K562 (cell line): ENCODE results near the gene WDR62. TPM values are rescaled to one million over a fixed set of nuclear protein-coding genes. Genes with fewer than 3 reads are reported as not detected.

Source experiments
- ATAC-seq: fragments of 200-7000 bp; cut with Tn5 transposase; 3 replicates; pipeline ENCODE4 v1.9.1; 2020; ENCODE audit warnings: moderate library complexity
- BruUV-seq: library from RNA; stranded (reverse); fragments of 400-500 nt; replicated peaks from 2 replicates; lab custom pipeline; 2021; lab: Mats Ljungman, UMichigan
- CTCF ChIA-PET: fragments of 300-600 bp; formaldehyde crosslinking; extraction: SDS; loops from one replicate; lab custom pipeline; 2021; ENCODE audit warnings: low intra/inter-chr PET ratio; lab: Yijun Ruan, JAX
- POLR2A ChIA-PET: fragments of 300-600, 350-650 bp; sonication (Branson Sonifier 250); formaldehyde crosslinking; extraction: SDS; loops from one replicate; lab custom pipeline; 2021; ENCODE audit warnings: antibody characterized with exemption, inconsistent platforms; lab: Yijun Ruan, JAX
- DNase-seq, 4 experiments: peaks; one replicate each; pipeline versions ENCODE4 v3.0.0 to v3.0.0-alpha.2; 2011 to 2018; ENCODE audit warnings: low spot score in 3 of 4, mixed read lengths in 3 of 4; ENCODE audit errors: extremely low read depth in 1 of 4
- FAIRE-seq: peaks from 2 replicates; lab custom pipeline; 2011; peaks lifted over from hg19 to GRCh38; lab: Jason Lieb, UNC
- H2AFZ ChIP-seq: 2 replicates; pipeline ENCODE4 v1.6.0; 2011; ENCODE audit warnings: low read depth, low read length, control low read depth, inconsistent platforms
- H3K27ac ChIP-seq: fragments of 200-600 bp; 3 replicates; pipeline ENCODE4 v1.8.0; 2011; ENCODE audit warnings: low read depth, mild to moderate bottlenecking, control low read depth, inconsistent platforms, low read length, moderate library complexity, mixed read lengths; ENCODE audit errors: extremely low read depth
- H3K27me3 ChIP-seq, 2 experiments: fragments of 300-600 bp in 1 of 2; 2 replicates in 1 of 2; 3 replicates in 1 of 2; pipeline versions ENCODE4 v1.6.0 to v1.8.0; 2011; ENCODE audit warnings: inconsistent platforms in 2 of 2, low read length in 2 of 2, mild to moderate bottlenecking in 1 of 2, mixed read lengths in 1 of 2, moderate library complexity in 1 of 2; ENCODE audit not compliant: control insufficient read depth in 2 of 2, insufficient read depth in 2 of 2
- H3K36me3 ChIP-seq: fragments of 300-600 bp; 3 replicates; pipeline ENCODE4 v1.8.0; 2011; ENCODE audit warnings: mild to moderate bottlenecking, low read length, inconsistent platforms; ENCODE audit not compliant: control insufficient read depth, insufficient read depth
- H3K4me1 ChIP-seq, 2 experiments: fragments of 200-600 bp in 1 of 2; replicated peaks in 1 of 2; 2 replicates in 1 of 2; 3 replicates in 1 of 2; pipeline versions ENCODE4 v1.5.1 to v1.8.0; 2011; ENCODE audit warnings: inconsistent platforms in 2 of 2, low read length in 2 of 2, mild to moderate bottlenecking in 1 of 2, mixed read lengths in 1 of 2, moderate library complexity in 1 of 2; ENCODE audit not compliant: control insufficient read depth in 2 of 2, insufficient read depth in 2 of 2
- H3K4me2 ChIP-seq: 2 replicates; pipeline ENCODE4 v1.6.1; 2011; ENCODE audit warnings: low read length, control low read depth, inconsistent platforms, mixed read lengths; ENCODE audit not compliant: insufficient read depth
- H3K4me3 ChIP-seq: fragments of 200-600 bp; sonication (generic), shearing (Covaris generic); 2 replicates; pipeline ENCODE4 v1.5.1; 2016; ENCODE audit warnings: control low read depth, inconsistent platforms
- H3K79me2 ChIP-seq: fragments of 200-600 bp; 3 replicates; pipeline ENCODE4 v1.8.0; 2011; ENCODE audit warnings: low read length, inconsistent platforms; ENCODE audit not compliant: control insufficient read depth, insufficient read depth
- H3K9ac ChIP-seq, 2 experiments: 2 replicates each; pipeline versions ENCODE4 v1.6.0 to v1.6.1; 2011; ENCODE audit warnings: low read depth in 2 of 2, low read length in 2 of 2, control low read depth in 1 of 2, inconsistent platforms in 1 of 2, mild to moderate bottlenecking in 1 of 2, mixed read lengths in 1 of 2; ENCODE audit not compliant: insufficient read depth in 1 of 2
- H3K9me1 ChIP-seq: one replicate; pipeline ENCODE4 v1.6.0; 2011; ENCODE audit warnings: inconsistent platforms, mild to moderate bottlenecking, low read length, moderate library complexity; ENCODE audit not compliant: control insufficient read depth, insufficient read depth
- H3K9me3 ChIP-seq: replicated peaks from 2 replicates; pipeline ENCODE4 v1.5.1; 2011; ENCODE audit warnings: low read depth, low read length, inconsistent platforms; ENCODE audit not compliant: control insufficient read depth, insufficient read depth
- H4K20me1 ChIP-seq: replicated peaks from 2 replicates; pipeline ENCODE4 v1.6.1; 2011; ENCODE audit warnings: low read length, inconsistent platforms, mixed read lengths; ENCODE audit not compliant: control insufficient read depth, insufficient read depth
- CBFA2T2 ChIP-seq: fragments of 450-650 bp; conservative IDR thresholded peaks from 2 replicates; pipeline ENCODE4 v1.6.1; 2017; ENCODE audit warnings: mild to moderate bottlenecking
- HDAC2 ChIP-seq: fragments of 450-650 bp; IDR thresholded peaks from 2 replicates; pipeline ENCODE4 v1.6.1; 2016; ENCODE audit warnings: mild to moderate bottlenecking
- KDM1A ChIP-seq, 2 experiments: fragments of 450-650 bp; IDR thresholded peaks; 2 replicates each; pipeline ENCODE4 v1.6.1; 2016; ENCODE audit warnings: mild to moderate bottlenecking in 2 of 2
- RBFOX2 ChIP-seq: fragments of 200-400 bp; formaldehyde crosslinking; IDR thresholded peaks from 2 replicates; pipeline ENCODE4 v1.6.1; 2017; ENCODE audit warnings: low read depth, mild to moderate bottlenecking, low read length, moderate library complexity
- TCF3 ChIP-seq: sonication (generic); formaldehyde crosslinking; IDR thresholded peaks from 2 replicates; pipeline ENCODE4 v1.4.0; 2020; ENCODE audit warnings: mild to moderate bottlenecking, missing genetic modification reagents
- ZFP30 ChIP-seq: fragments of 250-450 bp; sonication (Bioruptor Pico); IDR thresholded peaks from 2 replicates; pipeline ENCODE4 v1.8.0; 2022; ENCODE audit warnings: moderate library complexity, mild to moderate bottlenecking, inconsistent platforms, borderline replicate concordance
- ZNF253 ChIP-seq: fragments of 250-450 bp; sonication (Bioruptor Pico); conservative IDR thresholded peaks from 2 replicates; pipeline ENCODE4 v1.6.1; 2021; ENCODE audit warnings: mild to moderate bottlenecking
- WGBS: fragments of 100-300 bp; shearing (Covaris generic); methylation state at CpG from one replicate; pipeline ENCODE4 v1.1.6; 2016; ENCODE audit warnings: low coverage, mixed read lengths; ENCODE audit not compliant: insufficient coverage; ENCODE audit errors: missing lambda C conversion rate; 5-methylcytosine and 5-hydroxymethylcytosine counted together
- in situ Hi-C: fragments of 300-500 bp; cut with MboI; formaldehyde crosslinking; loops from 4 replicates; pipeline ENCODE4 v1.15.0; 2018; ENCODE audit warnings: inconsistent platforms, mixed read lengths
- intact Hi-C: fragments of 100-400 bp; cut with micrococcal nuclease; formaldehyde crosslinking; loops from 2 replicates; pipeline ENCODE4 v1.14.2; 2022
- polyA plus RNA-seq, 8 experiments: library from polyadenylated mRNA; depleted of rRNA in 4 of 8; stranded (reverse) in 5 of 8; unstranded in 3 of 8; fragments of >200 nt; fragmentation: Nextera tagmentation in 2 of 8; fragmentation: Illumina TruSeq in 1 of 8; extraction: Ambion mirVana in 2 of 8; extraction: Trizol in 1 of 8; gene quantifications; 2 replicates each; pipeline versions ENCODE4 v1.2.1 to v1.2.3, GENCODE V29; 2011 to 2014; ENCODE audit warnings: inconsistent platforms in 1 of 8, missing spikeins in 1 of 8
- total RNA-seq, 7 experiments: library from RNA; depleted of rRNA in 6 of 7; stranded (reverse); fragments of >200 nt in 6 of 7; fragmentation: Illumina TruSeq in 2 of 7; extraction: Trizol in 2 of 7; gene quantifications; 2 replicates each; pipeline versions ENCODE4 v1.2.1 to v1.2.3, GENCODE V29; 2011 to 2021; ENCODE audit warnings: low replicate concordance in 1 of 7
- TF ChIP-seq, protein P1 (sequence below): fragments of 150-350 bp; conservative IDR thresholded peaks from 2 replicates; pipeline ENCODE4 v1.6.1; 2014; ENCODE audit warnings: low read length
- TF ChIP-seq, protein P2 (sequence below), 3 experiments: IDR thresholded peaks in 2 of 3; conservative IDR thresholded peaks in 1 of 3; 2 replicates each; pipeline ENCODE4 v1.5.1; 2011 to 2012; ENCODE audit warnings: low read length in 3 of 3, mild to moderate bottlenecking in 3 of 3, control low read depth in 2 of 3, improper control_type of control experiment in 1 of 3, inconsistent platforms in 1 of 3, low read depth in 1 of 3, mixed read lengths in 1 of 3, moderate library complexity in 1 of 3; ENCODE audit not compliant: insufficient read depth in 2 of 3
- TF ChIP-seq, protein P3 (sequence below): sonication (generic); formaldehyde crosslinking; IDR thresholded peaks from 2 replicates; pipeline ENCODE4 v1.4.0; 2020; ENCODE audit warnings: mild to moderate bottlenecking, missing genetic modification reagents

The WDR62 gene
- total and polyA plus RNA-seq, 9 of the 15 experiments (the other 6 are each of a cell fraction or from before 2014, with no cell fraction given) = 0.35 to 32.8 (median 14.4) TPM

DNA sequence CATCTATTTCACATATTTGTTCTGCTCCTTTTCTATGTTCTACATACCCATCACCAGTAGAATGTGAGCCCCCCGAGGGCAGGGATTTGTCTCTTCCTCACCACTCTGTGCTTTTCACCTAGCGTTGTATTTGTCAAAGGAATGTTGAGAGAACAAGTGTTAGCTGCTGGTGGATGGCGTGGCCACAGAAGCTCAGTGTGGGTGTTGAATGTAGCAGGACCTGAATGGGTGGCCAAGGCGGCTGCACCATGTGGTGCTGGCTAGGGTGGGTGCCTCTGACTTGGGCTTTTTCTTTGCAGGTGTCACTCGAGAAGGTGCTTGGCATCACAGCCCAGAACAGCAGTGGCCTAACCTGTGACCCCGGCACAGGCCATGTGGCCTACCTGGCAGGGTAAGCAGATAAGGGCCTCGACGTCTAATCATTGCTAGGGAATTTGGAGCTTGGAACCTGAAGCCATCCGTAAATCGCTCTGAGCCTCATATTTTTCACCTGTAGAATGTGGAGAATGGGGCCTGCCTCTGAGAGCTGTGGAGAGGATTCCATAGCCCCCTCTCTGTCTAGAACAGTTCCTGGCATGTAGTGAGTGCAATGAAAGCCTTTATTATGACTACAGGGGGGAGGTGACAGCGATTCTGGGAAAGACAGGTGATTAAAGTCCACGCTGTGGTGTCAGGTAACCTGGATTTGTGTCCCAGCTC lies 3.9 kb downstream of the WDR62 start:
- no peak overlapping the region for H3K4me2 ChIP-seq
- DNase-seq (no peak), FAIRE-seq (no peak), ATAC-seq (no peak)
- no peak overlapping the region for H3K27ac ChIP-seq
- H3K4me1 ChIP-seq = peaks cover 5 to 18% of the 10 kb centered on the region in 2 experiments; a peak in 3 of 5 replicates
- intact Hi-C loops = no loop called here
- ChIA-PET POLR2A (interaction anchor here (0.5 kb wide), 1 partner anchor 22 kb away, joined by 3 read pairs; no protein-coding TSS in a partner anchor), CTCF (no interaction called here)
- H3K36me3 ChIP-seq = peaks cover 64% of the 10 kb centered on the region
- no TSS peak for BruUV-seq
- in situ Hi-C loops = no loop called here
- no peaks in the 10 kb centered on the region for H3K9me3 ChIP-seq
- H3K4me3 ChIP-seq = no peak overlapping the region
- H3K9ac ChIP-seq = peak overlapping the region in 1 of 2 experiments; percentile 78; a peak in 1 of 4 replicates
- 89% methylated on average over 12 of the region's 12 CpGs for WGBS
- peaks cover 5% of the 10 kb centered on the region; the same call in 1 of the 2 replicates for H4K20me1 ChIP-seq
- H3K9me1 ChIP-seq = no peaks in the 10 kb centered on the region
- no peaks in the 10 kb centered on the region for H3K27me3 ChIP-seq
- peaks cover 36% of the 10 kb centered on the region for H3K79me2 ChIP-seq
- no peak for TF ChIP-seq ZFP30 (CRISPR knock-in tag)
- no peak for TF ChIP-seq TCF3 (CRISPR knock-in tag)
- no peak for TF ChIP-seq KDM1A (IDR thresholded peaks at IDR 0.05)
- no peak for TF ChIP-seq RBFOX2
- TF ChIP-seq, protein P1, sequence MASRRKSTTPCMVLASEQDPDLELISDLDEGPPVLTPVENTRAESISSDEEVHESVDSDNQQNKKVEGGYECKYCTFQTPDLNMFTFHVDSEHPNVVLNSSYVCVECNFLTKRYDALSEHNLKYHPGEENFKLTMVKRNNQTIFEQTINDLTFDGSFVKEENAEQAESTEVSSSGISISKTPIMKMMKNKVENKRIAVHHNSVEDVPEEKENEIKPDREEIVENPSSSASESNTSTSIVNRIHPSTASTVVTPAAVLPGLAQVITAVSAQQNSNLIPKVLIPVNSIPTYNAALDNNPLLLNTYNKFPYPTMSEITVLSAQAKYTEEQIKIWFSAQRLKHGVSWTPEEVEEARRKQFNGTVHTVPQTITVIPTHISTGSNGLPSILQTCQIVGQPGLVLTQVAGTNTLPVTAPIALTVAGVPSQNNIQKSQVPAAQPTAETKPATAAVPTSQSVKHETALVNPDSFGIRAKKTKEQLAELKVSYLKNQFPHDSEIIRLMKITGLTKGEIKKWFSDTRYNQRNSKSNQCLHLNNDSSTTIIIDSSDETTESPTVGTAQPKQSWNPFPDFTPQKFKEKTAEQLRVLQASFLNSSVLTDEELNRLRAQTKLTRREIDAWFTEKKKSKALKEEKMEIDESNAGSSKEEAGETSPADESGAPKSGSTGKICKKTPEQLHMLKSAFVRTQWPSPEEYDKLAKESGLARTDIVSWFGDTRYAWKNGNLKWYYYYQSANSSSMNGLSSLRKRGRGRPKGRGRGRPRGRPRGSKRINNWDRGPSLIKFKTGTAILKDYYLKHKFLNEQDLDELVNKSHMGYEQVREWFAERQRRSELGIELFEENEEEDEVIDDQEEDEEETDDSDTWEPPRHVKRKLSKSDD = no peak
- TF ChIP-seq, protein P2, sequence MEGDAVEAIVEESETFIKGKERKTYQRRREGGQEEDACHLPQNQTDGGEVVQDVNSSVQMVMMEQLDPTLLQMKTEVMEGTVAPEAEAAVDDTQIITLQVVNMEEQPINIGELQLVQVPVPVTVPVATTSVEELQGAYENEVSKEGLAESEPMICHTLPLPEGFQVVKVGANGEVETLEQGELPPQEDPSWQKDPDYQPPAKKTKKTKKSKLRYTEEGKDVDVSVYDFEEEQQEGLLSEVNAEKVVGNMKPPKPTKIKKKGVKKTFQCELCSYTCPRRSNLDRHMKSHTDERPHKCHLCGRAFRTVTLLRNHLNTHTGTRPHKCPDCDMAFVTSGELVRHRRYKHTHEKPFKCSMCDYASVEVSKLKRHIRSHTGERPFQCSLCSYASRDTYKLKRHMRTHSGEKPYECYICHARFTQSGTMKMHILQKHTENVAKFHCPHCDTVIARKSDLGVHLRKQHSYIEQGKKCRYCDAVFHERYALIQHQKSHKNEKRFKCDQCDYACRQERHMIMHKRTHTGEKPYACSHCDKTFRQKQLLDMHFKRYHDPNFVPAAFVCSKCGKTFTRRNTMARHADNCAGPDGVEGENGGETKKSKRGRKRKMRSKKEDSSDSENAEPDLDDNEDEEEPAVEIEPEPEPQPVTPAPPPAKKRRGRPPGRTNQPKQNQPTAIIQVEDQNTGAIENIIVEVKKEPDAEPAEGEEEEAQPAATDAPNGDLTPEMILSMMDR (IDR thresholded peaks at IDR 0.05 in 2 of 3, conservative IDR thresholded peaks at IDR 0.05 in 1 of 3; ENCODE audit: insufficient read depth in 2 of 3, low read depth in 1 of 3, low read length in 3 of 3) = no peak
- no peak for TF ChIP-seq ZNF253 (CRISPR knock-in tag)
- TF ChIP-seq CBFA2T2 = no peak
- TF ChIP-seq, protein P3, sequence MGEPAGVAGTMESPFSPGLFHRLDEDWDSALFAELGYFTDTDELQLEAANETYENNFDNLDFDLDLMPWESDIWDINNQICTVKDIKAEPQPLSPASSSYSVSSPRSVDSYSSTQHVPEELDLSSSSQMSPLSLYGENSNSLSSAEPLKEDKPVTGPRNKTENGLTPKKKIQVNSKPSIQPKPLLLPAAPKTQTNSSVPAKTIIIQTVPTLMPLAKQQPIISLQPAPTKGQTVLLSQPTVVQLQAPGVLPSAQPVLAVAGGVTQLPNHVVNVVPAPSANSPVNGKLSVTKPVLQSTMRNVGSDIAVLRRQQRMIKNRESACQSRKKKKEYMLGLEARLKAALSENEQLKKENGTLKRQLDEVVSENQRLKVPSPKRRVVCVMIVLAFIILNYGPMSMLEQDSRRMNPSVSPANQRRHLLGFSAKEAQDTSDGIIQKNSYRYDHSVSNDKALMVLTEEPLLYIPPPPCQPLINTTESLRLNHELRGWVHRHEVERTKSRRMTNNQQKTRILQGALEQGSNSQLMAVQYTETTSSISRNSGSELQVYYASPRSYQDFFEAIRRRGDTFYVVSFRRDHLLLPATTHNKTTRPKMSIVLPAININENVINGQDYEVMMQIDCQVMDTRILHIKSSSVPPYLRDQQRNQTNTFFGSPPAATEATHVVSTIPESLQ (CRISPR knock-in tag) = no peak
- TF ChIP-seq HDAC2 = no peak
- no peak overlapping the region for H2AFZ ChIP-seq
